ENCODE data around the gene FGFR4. TPM values are rescaled to one million over a fixed set of nuclear protein-coding genes. Genes with fewer than 3 reads are reported as not detected.

The FGFR4 gene
- total RNA-seq, 1 donor from 2014 or later, result 1.1 TPM

DNA sequence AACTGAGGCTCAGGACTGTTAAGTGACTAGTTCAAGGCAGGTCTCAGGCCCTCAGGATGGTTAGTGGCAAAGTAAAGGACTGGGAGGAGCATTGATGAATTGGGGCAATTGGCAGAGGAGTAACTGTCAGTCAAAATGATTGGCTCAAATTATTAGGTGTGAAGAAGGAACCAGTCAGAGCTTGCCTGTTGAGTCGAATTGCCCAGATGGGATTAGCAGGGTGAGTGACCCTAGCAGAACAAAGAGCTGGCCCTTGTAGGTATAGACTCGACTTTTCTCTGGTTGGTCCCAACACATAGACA, 44.3 kb downstream of the FGFR4 start:
- Mint-ChIP-seq H3K4me1 (ENCODE audit: low read depth) (peaks cover 32% of the 10 kb centered on the region), H3K27ac (ENCODE audit: unreplicated experiment) (peak overlapping the region; percentile 8), H3K4me3 (ENCODE audit: unreplicated experiment) (no peak overlapping the region), H3K27me3 (ENCODE audit: low read depth) (no peaks in the 10 kb centered on the region), H3K9me3 (ENCODE audit: low read depth) (no peaks in the 10 kb centered on the region), H3K36me3 (ENCODE audit: low read depth) (peaks cover 8% of the 10 kb centered on the region)
- no peak for TF ChIP-seq CTCF (IDR thresholded peaks at IDR 0.05)
- no peak for DNase-seq (ENCODE audit: low spot score)

DNA sequence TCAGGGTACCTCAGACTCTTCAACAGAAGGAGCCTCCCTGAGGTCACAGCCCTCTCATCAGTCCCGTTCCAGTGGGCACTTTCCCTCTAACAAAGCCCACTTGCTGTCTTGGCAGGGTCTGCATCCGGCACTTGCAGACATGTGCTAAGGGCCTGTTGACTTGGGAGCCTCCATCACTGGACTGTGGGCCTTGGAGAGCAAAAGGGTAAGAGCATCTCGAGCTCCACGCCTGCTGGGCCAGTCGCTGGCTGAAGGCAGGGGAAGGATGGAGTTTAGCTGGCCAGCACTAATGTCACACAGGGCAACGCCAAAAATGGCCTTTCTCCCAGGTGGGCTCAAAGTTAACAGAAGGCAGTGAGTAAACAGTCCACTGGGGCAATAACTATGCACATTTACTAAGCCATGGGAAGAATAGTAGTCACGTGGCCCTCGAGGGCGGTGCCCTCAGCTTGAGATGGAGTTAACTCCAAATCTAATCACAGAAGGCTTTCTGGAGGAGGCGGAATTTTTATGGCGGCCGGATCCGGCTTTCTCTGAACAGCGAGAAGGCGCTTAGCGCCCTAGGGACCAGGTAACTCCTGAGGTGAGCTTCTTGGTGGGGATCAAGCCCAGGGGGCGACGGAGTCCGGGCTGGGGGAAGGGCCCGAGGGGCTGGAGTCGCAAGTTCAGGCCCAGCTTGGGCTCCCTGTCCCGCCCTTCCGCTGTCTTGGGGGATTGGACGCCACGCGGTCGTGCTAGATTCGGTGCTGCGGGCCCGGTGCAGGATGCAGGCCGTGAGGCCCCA, 44.8 kb downstream of the FGFR4 start:
- Mint-ChIP-seq H3K27me3 (ENCODE audit: low read depth) (no peaks in the 10 kb centered on the region), H3K27ac (ENCODE audit: unreplicated experiment) (no peak overlapping the region), H3K9me3 (ENCODE audit: low read depth) (no peaks in the 10 kb centered on the region), H3K4me1 (ENCODE audit: low read depth) (peaks cover 36% of the 10 kb centered on the region), H3K4me3 (ENCODE audit: unreplicated experiment) (no peak overlapping the region), H3K36me3 (ENCODE audit: low read depth) (peaks cover 8% of the 10 kb centered on the region)
- DNase-seq (ENCODE audit: low spot score), result peak; percentile 58
- no peak for TF ChIP-seq CTCF (IDR thresholded peaks at IDR 0.05)

DNA sequence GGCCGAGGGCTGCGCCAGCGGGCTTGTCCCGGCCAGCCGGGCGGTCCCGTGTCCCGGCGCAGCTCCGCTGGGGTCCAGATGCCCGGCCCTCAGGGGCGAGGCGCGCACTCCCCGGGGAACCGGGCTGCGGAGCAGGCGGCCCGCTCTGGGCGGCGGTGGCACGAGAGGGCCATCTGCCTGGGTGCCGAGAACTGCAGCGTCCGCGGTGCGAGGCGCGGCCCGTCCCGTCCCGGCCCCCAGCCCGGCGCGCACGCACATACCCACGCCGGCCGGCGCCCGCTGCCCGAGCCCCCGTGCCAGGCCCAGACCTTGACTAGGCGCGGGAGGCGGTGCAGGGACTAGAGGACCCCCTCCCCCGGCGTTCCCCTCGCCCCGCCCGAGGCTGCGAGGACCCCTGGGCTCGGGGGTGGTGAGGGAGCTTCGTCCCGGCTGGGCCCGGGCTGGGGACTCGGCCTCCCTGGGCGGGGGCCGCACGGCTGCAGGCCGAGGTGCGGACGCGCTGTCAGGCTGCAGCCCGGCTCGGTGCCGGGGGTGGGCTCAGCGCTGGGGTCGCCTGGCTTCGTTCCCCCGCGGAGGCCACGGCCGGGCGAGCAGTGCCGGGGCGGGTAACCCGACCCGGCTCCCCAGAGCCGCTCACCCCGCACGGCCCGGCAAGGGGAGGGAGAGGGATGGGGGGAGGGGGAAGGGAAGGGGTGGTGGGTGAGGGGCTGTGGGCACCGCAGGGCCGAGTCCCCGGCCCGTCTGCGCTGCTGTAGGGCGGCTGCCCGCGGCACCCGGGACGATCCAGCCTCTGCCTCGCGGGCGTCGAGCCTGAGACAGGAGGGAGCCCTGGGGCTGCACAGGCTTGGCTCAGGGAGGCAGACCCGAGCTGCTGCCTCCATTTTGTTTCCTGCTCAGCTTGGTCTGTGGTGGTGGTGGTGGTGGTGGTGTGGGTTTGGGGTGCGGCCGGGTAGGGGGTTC, 45.7 kb downstream of the FGFR4 start:
- DNase-seq (ENCODE audit: low spot score), result peak; percentile 87
- H3K9me3 Mint-ChIP-seq (ENCODE audit: low read depth), result no peaks in the 10 kb centered on the region
- peak overlapping the region; percentile 45 for H3K27ac Mint-ChIP-seq (ENCODE audit: unreplicated experiment)
- no peak overlapping the region for H3K4me3 Mint-ChIP-seq (ENCODE audit: unreplicated experiment)
- peaks cover 15% of the 10 kb centered on the region for H3K36me3 Mint-ChIP-seq (ENCODE audit: low read depth)
- H3K27me3 Mint-ChIP-seq (ENCODE audit: low read depth), result no peaks in the 10 kb centered on the region
- H3K4me1 Mint-ChIP-seq (ENCODE audit: low read depth), result peaks cover 44% of the 10 kb centered on the region
- no peak for TF ChIP-seq CTCF (IDR thresholded peaks at IDR 0.05)

DNA sequence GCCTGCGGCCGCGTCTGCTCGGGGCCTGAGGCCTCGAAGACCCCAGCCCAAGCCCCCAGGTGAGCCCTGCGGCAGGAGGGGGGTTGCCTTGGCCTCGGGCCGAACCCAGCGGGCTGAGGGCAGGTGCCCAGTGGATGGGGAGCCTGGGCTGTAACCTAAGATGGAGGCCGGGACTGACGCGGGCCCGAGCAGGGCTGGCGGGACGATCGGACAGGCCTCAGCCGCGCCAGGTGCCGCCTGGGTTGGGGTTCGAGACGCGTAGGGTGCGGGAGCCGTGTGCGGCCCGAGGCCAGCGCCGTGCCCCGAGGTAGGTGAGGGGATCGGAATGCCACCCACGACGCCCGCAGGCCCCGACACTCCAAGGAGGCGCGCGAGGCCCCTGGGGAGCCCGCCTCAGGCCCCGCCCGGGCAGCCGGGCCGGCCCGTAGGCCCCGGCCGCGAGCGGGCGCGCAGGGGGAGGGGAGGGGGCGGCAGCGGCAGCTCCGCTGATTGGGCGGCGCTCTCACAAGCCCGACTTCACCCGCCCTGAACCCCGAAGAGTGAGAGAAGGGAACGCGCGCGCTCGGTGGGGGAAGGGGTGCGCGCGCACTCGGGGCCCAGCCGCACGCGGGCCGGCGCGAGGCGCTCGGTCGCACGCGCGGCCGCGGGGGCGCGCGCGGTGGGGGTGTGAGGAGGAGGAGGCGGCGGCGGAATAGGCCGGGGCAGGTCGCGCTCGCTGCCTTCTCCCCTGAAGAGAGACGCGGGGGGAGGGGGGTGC, 46.6 kb downstream of the FGFR4 start, which contains the start of gene NSD1:
Gene NSD1 (plus strand): TSS at position 678 of the 757 bp plus-strand sequence. CDS start 1,331 bp downstream, outside the sequence.
- peaks cover 15% of the 10 kb centered on the region for H3K36me3 Mint-ChIP-seq (ENCODE audit: low read depth)
- peak within 1 kb of the TSS; percentile 81 for H3K4me3 Mint-ChIP-seq (ENCODE audit: unreplicated experiment)
- peaks cover 45% of the 10 kb centered on the region for H3K4me1 Mint-ChIP-seq (ENCODE audit: low read depth)
- no peaks in the 10 kb centered on the region for H3K9me3 Mint-ChIP-seq (ENCODE audit: low read depth)
- no peak for TF ChIP-seq CTCF (IDR thresholded peaks at IDR 0.05)
- no peaks in the 10 kb centered on the region for H3K27me3 Mint-ChIP-seq (ENCODE audit: low read depth)
- peak; percentile 87 for DNase-seq (ENCODE audit: low spot score)
- peak within 1 kb of the TSS; percentile 84 for H3K27ac Mint-ChIP-seq (ENCODE audit: unreplicated experiment)
